Gastrocnemius medialis (tissue), 4 donors: ENCODE measurements around the gene ZNF766.

Experiments used
- CTCF ChIP-seq, 5 experiments: fragments of 450-650 bp in 3 of 5; fragments of 200-600 bp in 2 of 5; sonication (generic) in 2 of 5; IDR thresholded peaks in 4 of 5; conservative IDR thresholded peaks in 1 of 5; 1 replicate in 4 of 5; 2 replicates in 1 of 5; pipeline ENCODE4 v1.5.1; 2016 to 2019; ENCODE audit warnings: antibody characterized with exemption in 5 of 5, mild to moderate bottlenecking in 3 of 5, moderate library complexity in 3 of 5
- POLR2A ChIP-seq, 2 donors: fragments of 450-650 bp; IDR thresholded peaks; one replicate each; pipeline ENCODE4 v1.6.1; 2017; ENCODE audit warnings: antibody characterized with exemption in 2 of 2, mild to moderate bottlenecking in 2 of 2, moderate library complexity in 2 of 2

GRCh38 chr19:52335768-52336116, 66.4 kb downstream of the ZNF766 start:
- TF ChIP-seq POLR2A (IDR thresholded peaks at IDR 0.05): no peak
- no peak for TF ChIP-seq CTCF (IDR thresholded peaks at IDR 0.05 in 4 of 5, conservative IDR thresholded peaks at IDR 0.05 in 1 of 5)
